ENCODE data around the gene MAS1L. TPM values are rescaled to one million over a fixed set of nuclear protein-coding genes. Genes with fewer than 3 reads are reported as not detected.
"Not testable (repeated sequence)": the region's sequence is repeated elsewhere in the genome, so short reads cannot be mapped to it uniquely, and the experiment has no call there.

Gene MAS1L
- total RNA-seq, 1 experiment from 2014 or later: not detected

GRCh38 chr6:29439006-29439405 lies 48.8 kb downstream of the MAS1L start, which contains the start of gene OR10C1:
Gene OR10C1, plus strand, starts transcription at chr6:29439306. Its CDS starts 710 bp downstream, at chr6:29440016.
- CTCF ChIA-PET: no interaction called here
- H3K79me2 ChIP-seq (ENCODE audit: insufficient read depth, low read length): no peaks in the 10 kb centered on the region
- H3K9me2 ChIP-seq (ENCODE audit: insufficient read depth): no peaks in the 10 kb centered on the region
- H3K9ac ChIP-seq (ENCODE audit: low read length): no peak within 1 kb of the TSS
- TF ChIP-seq, protein P1, sequence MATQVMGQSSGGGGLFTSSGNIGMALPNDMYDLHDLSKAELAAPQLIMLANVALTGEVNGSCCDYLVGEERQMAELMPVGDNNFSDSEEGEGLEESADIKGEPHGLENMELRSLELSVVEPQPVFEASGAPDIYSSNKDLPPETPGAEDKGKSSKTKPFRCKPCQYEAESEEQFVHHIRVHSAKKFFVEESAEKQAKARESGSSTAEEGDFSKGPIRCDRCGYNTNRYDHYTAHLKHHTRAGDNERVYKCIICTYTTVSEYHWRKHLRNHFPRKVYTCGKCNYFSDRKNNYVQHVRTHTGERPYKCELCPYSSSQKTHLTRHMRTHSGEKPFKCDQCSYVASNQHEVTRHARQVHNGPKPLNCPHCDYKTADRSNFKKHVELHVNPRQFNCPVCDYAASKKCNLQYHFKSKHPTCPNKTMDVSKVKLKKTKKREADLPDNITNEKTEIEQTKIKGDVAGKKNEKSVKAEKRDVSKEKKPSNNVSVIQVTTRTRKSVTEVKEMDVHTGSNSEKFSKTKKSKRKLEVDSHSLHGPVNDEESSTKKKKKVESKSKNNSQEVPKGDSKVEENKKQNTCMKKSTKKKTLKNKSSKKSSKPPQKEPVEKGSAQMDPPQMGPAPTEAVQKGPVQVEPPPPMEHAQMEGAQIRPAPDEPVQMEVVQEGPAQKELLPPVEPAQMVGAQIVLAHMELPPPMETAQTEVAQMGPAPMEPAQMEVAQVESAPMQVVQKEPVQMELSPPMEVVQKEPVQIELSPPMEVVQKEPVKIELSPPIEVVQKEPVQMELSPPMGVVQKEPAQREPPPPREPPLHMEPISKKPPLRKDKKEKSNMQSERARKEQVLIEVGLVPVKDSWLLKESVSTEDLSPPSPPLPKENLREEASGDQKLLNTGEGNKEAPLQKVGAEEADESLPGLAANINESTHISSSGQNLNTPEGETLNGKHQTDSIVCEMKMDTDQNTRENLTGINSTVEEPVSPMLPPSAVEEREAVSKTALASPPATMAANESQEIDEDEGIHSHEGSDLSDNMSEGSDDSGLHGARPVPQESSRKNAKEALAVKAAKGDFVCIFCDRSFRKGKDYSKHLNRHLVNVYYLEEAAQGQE (IDR thresholded peaks at IDR 0.05; ENCODE audit: low read depth): no peak
- TF ChIP-seq EGR1 (IDR thresholded peaks at IDR 0.05; ENCODE audit: low read depth) (no peak), JUND (IDR thresholded peaks at IDR 0.05) (no peak), EZH2phosphoT487 (IDR thresholded peaks at IDR 0.05; ENCODE audit: borderline replicate concordance) (no peak), POLR2A (IDR thresholded peaks at IDR 0.05; ENCODE audit: borderline replicate concordance, extremely low read depth, insufficient read depth, insufficient read length) (no peak), FOSL1 (IDR thresholded peaks at IDR 0.05; ENCODE audit: low read depth) (no peak), CBX3 (IDR thresholded peaks at IDR 0.05; ENCODE audit: low read depth) (no peak), TCF7L2 (IDR thresholded peaks at IDR 0.05; ENCODE audit: borderline replicate concordance, extremely low read depth, insufficient read depth, insufficient read length) (no peak), ZFX (IDR thresholded peaks at IDR 0.05) (no peak), ELF1 (IDR thresholded peaks at IDR 0.05; ENCODE audit: borderline replicate concordance, low read depth) (no peak), EZH2 (IDR thresholded peaks at IDR 0.05) (no peak), SIN3A (IDR thresholded peaks at IDR 0.05; ENCODE audit: low read depth) (no peak), ATF3 (IDR thresholded peaks at IDR 0.05) (no peak), RAD21 (IDR thresholded peaks at IDR 0.05; ENCODE audit: low read depth) (no peak), SRF (IDR thresholded peaks at IDR 0.05; ENCODE audit: low read depth) (no peak)
- TF ChIP-seq, protein P2, sequence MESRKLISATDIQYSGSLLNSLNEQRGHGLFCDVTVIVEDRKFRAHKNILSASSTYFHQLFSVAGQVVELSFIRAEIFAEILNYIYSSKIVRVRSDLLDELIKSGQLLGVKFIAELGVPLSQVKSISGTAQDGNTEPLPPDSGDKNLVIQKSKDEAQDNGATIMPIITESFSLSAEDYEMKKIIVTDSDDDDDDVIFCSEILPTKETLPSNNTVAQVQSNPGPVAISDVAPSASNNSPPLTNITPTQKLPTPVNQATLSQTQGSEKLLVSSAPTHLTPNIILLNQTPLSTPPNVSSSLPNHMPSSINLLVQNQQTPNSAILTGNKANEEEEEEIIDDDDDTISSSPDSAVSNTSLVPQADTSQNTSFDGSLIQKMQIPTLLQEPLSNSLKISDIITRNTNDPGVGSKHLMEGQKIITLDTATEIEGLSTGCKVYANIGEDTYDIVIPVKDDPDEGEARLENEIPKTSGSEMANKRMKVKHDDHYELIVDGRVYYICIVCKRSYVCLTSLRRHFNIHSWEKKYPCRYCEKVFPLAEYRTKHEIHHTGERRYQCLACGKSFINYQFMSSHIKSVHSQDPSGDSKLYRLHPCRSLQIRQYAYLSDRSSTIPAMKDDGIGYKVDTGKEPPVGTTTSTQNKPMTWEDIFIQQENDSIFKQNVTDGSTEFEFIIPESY (IDR thresholded peaks at IDR 0.05; ENCODE audit: extremely low read depth, insufficient replicate concordance, low read length): no peak
- POLR2A ChIA-PET: no interaction called here
- ATAC-seq: no peak
- intact Hi-C loops (cut with micrococcal nuclease): no loop called here
- H2AFZ ChIP-seq (ENCODE audit: low read depth, low read length, poor library complexity, severe bottlenecking): no peak within 1 kb of the TSS
- H3K4me1 ChIP-seq (ENCODE audit: control insufficient read depth in 1 of 2, insufficient read depth in 2 of 2, low read length in 2 of 2): no peaks in the 10 kb centered on the region
- H3K27ac ChIP-seq (ENCODE audit: low read depth, low read length): no peak within 1 kb of the TSS
- RAD21 ChIA-PET (ENCODE audit: low non-redundant PET in 1 of 2, low total read pairs in 2 of 2, uncharacterized antibody in 2 of 2, unreplicated experiment in 2 of 2): no interaction called here
- no peak within 1 kb of the TSS for H3K4me3 ChIP-seq (replicated peaks in 1 of 2; ENCODE audit: low read depth in 1 of 2, low read length in 2 of 2)
- H3K9me3 ChIP-seq (ENCODE audit: control insufficient read depth in 1 of 2, insufficient read depth in 1 of 2, low read depth in 1 of 2, low read length in 2 of 2): no peaks in the 10 kb centered on the region
- no peak for DNase-seq (ENCODE audit: low read depth, low spot score)
- no peaks in the 10 kb centered on the region for H4K20me1 ChIP-seq (ENCODE audit: insufficient read depth)
- H3K27me3 ChIP-seq (ENCODE audit: insufficient read depth, low read length): 0 out of 2 replicates have a peak, but pooled peaks cover 5% of the 10 kb centered on the region
- no peak within 1 kb of the TSS for H3K4me2 ChIP-seq (ENCODE audit: low read length)
- no peaks in the 10 kb centered on the region for H3K36me3 ChIP-seq (ENCODE audit: control insufficient read depth in 1 of 2, insufficient read depth in 2 of 2, low read length in 2 of 2)
- no TSS peak for BruUV-seq (replicated peaks)

- H3K36me3 ChIP-seq (ENCODE audit: control insufficient read depth in 1 of 2, insufficient read depth in 2 of 2, low read length in 2 of 2); BruUV-seq (replicated peaks); H3K9me3 ChIP-seq (ENCODE audit: control insufficient read depth in 1 of 2, insufficient read depth in 1 of 2, low read depth in 1 of 2, low read length in 2 of 2); H3K27me3 ChIP-seq (ENCODE audit: insufficient read depth, low read length); H3K9me2 ChIP-seq (ENCODE audit: insufficient read depth); RAD21 ChIA-PET (ENCODE audit: low non-redundant PET in 1 of 2, low total read pairs in 2 of 2, uncharacterized antibody in 2 of 2, unreplicated experiment in 2 of 2); DNase-seq (ENCODE audit: low read depth, low spot score); H3K4me3 ChIP-seq (replicated peaks in 1 of 2; ENCODE audit: low read depth in 1 of 2, low read length in 2 of 2); H3K79me2 ChIP-seq (ENCODE audit: insufficient read depth, low read length); ATAC-seq; intact Hi-C loops (cut with micrococcal nuclease); H3K27ac ChIP-seq (ENCODE audit: low read depth, low read length); CTCF ChIA-PET; H3K9ac ChIP-seq (ENCODE audit: low read length); H3K4me1 ChIP-seq (ENCODE audit: control insufficient read depth in 1 of 2, insufficient read depth in 2 of 2, low read length in 2 of 2); H4K20me1 ChIP-seq (ENCODE audit: insufficient read depth); H2AFZ ChIP-seq (ENCODE audit: low read depth, low read length, poor library complexity, severe bottlenecking); H3K4me2 ChIP-seq (ENCODE audit: low read length); POLR2A ChIA-PET: not testable (repeated sequence)
Measured at GRCh38 chr6:29436730-29437129, 51.0 kb downstream of the MAS1L start.

All from HCT116 (cell line).